H9 (cell line): Measurements from ENCODE around the gene PTCD2. TPM values are rescaled to one million over a fixed set of nuclear protein-coding genes. Genes with fewer than 3 reads are reported as not detected.

Experiments used
- DNase-seq: peaks from one replicate; pipeline ENCODE4 v3.0.0-alpha.2; 2017
- H2AFZ ChIP-seq: one replicate; pipeline ENCODE4 v1.6.1; 2013; ENCODE audit warnings: mild to moderate bottlenecking, low read length, control low read depth, moderate library complexity
- H2AK5ac ChIP-seq: 2 replicates; pipeline ENCODE4 v1.6.1; 2013; ENCODE audit warnings: low read length, control low read depth, mixed read lengths; ENCODE audit not compliant: insufficient read length
- H2BK120ac ChIP-seq: one replicate; pipeline ENCODE4 v1.6.1; 2013; ENCODE audit warnings: low read depth, mild to moderate bottlenecking, low read length, control low read depth, inconsistent platforms; ENCODE audit not compliant: poor library complexity, severe bottlenecking
- H2BK12ac ChIP-seq: 2 replicates; pipeline ENCODE4 v1.6.1; 2013; ENCODE audit warnings: low read length, control low read depth, mixed read lengths, low read depth; ENCODE audit not compliant: insufficient read length
- H2BK15ac ChIP-seq: 2 replicates; pipeline ENCODE4 v1.6.1; 2013; ENCODE audit warnings: low read depth, low read length, control low read depth
- H2BK20ac ChIP-seq: one replicate; pipeline ENCODE4 v1.6.1; 2013; ENCODE audit warnings: low read depth, mild to moderate bottlenecking, low read length, control low read depth, inconsistent platforms; ENCODE audit not compliant: poor library complexity, severe bottlenecking
- H2BK5ac ChIP-seq: 2 replicates; pipeline ENCODE4 v1.6.1; 2013; ENCODE audit warnings: low read length, control low read depth, mixed read lengths; ENCODE audit not compliant: insufficient read length
- H3K14ac ChIP-seq: 2 replicates; pipeline ENCODE4 v1.6.1; 2013; ENCODE audit warnings: low read length, control low read depth; ENCODE audit not compliant: insufficient read depth
- H3K18ac ChIP-seq: 2 replicates; pipeline ENCODE4 v1.6.1; 2013; ENCODE audit warnings: low read depth, mild to moderate bottlenecking, mixed read lengths, low read length, control low read depth; ENCODE audit not compliant: insufficient read length
- H3K23ac ChIP-seq: 2 replicates; pipeline ENCODE4 v1.6.1; 2013; ENCODE audit warnings: low read length, control low read depth, mixed read lengths, low read depth; ENCODE audit not compliant: insufficient read length
- H3K23me2 ChIP-seq: 2 replicates; pipeline ENCODE4 v1.6.1; 2013; ENCODE audit warnings: low read depth, mild to moderate bottlenecking, mixed read lengths, low read length, control low read depth; ENCODE audit not compliant: insufficient read length, poor library complexity, severe bottlenecking
- H3K27ac ChIP-seq: 2 replicates; pipeline ENCODE4 v1.5.1; 2013; ENCODE audit warnings: low read length, control low read depth, mixed read lengths, low read depth; ENCODE audit not compliant: insufficient read length
- H3K27me3 ChIP-seq: 2 replicates; pipeline ENCODE4 v1.6.1; 2013; ENCODE audit warnings: low read length, control low read depth, inconsistent platforms; ENCODE audit not compliant: insufficient read depth
- H3K4ac ChIP-seq: 2 replicates; pipeline ENCODE4 v1.6.1; 2013; ENCODE audit warnings: low read depth, mild to moderate bottlenecking, control low read depth, inconsistent platforms, low read length, moderate library complexity
- H3K4me1 ChIP-seq: 2 replicates; pipeline ENCODE4 v1.6.1; 2013; ENCODE audit warnings: low read length, control low read depth, inconsistent platforms; ENCODE audit not compliant: insufficient read depth
- H3K4me2 ChIP-seq: 2 replicates; pipeline ENCODE4 v1.6.1; 2013; ENCODE audit warnings: low read length, control low read depth, mixed read lengths; ENCODE audit not compliant: insufficient read length, insufficient read depth
- H3K56ac ChIP-seq: 2 replicates; pipeline ENCODE4 v1.6.1; 2013; ENCODE audit warnings: low read depth, mild to moderate bottlenecking, mixed read lengths, low read length, control low read depth; ENCODE audit not compliant: insufficient read length
- H3K79me1 ChIP-seq: 2 replicates; pipeline ENCODE4 v1.6.1; 2013; ENCODE audit warnings: low read depth, mild to moderate bottlenecking, moderate library complexity, low read length, control low read depth, inconsistent platforms; ENCODE audit not compliant: insufficient read depth, poor library complexity, severe bottlenecking
- H3K79me2 ChIP-seq: 2 replicates; pipeline ENCODE4 v1.6.1; 2013; ENCODE audit warnings: low read length, control low read depth, inconsistent platforms; ENCODE audit not compliant: insufficient read depth
- H3K9ac ChIP-seq: 2 replicates; pipeline ENCODE4 v1.6.1; 2013; ENCODE audit warnings: low read length, control low read depth, mixed read lengths; ENCODE audit not compliant: insufficient read length; ENCODE audit errors: extremely low read depth
- H3K9me3 ChIP-seq: one replicate; pipeline ENCODE4 v1.6.1; 2013; ENCODE audit warnings: low read depth, low read length, inconsistent platforms; ENCODE audit not compliant: control insufficient read depth
- H3T11ph ChIP-seq: one replicate; pipeline ENCODE4 v1.6.1; 2013; ENCODE audit warnings: mild to moderate bottlenecking, low read length, control low read depth, inconsistent platforms
- H4K20me1 ChIP-seq: one replicate; pipeline ENCODE4 v1.6.1; 2013; ENCODE audit not compliant: control insufficient read depth, insufficient read length, insufficient read depth
- H4K5ac ChIP-seq: 2 replicates; pipeline ENCODE4 v1.6.1; 2013; ENCODE audit warnings: low read depth, mild to moderate bottlenecking, mixed read lengths, low read length, control low read depth; ENCODE audit not compliant: insufficient read length
- H4K8ac ChIP-seq: replicated peaks from 2 replicates; pipeline ENCODE4 v1.6.1; 2013; ENCODE audit warnings: low read length, control low read depth, mixed read lengths, low read depth; ENCODE audit not compliant: insufficient read length
- H4K91ac ChIP-seq: 2 replicates; pipeline ENCODE4 v1.6.1; 2013; ENCODE audit warnings: low read depth, mild to moderate bottlenecking, moderate library complexity, mixed read lengths, low read length, control low read depth; ENCODE audit not compliant: insufficient read length
- H3K27ac Mint-ChIP-seq, 3 experiments: 2 replicates in 2 of 3; 3 replicates in 1 of 3; pipeline ENCODE4 v1.8.0; 2020 to 2021; ENCODE audit warnings: mixed read lengths in 3 of 3, mild to moderate bottlenecking in 1 of 3, moderate library complexity in 1 of 3
- H3K27me3 Mint-ChIP-seq: 2 replicates; pipeline ENCODE4 v1.8.0; 2021; ENCODE audit warnings: low read depth, mild to moderate bottlenecking, moderate library complexity, mixed read lengths
- H3K36me3 Mint-ChIP-seq, 3 experiments: 2 replicates in 2 of 3; 3 replicates in 1 of 3; pipeline ENCODE4 v1.8.0; 2020 to 2021; ENCODE audit warnings: low read depth in 3 of 3, mixed read lengths in 3 of 3; ENCODE audit not compliant: insufficient read depth in 1 of 3
- H3K4me1 Mint-ChIP-seq, 2 experiments: 2 replicates each; pipeline ENCODE4 v1.8.0; 2020; ENCODE audit warnings: mixed read lengths in 2 of 2
- H3K4me3 Mint-ChIP-seq, 2 experiments: 2 replicates in 1 of 2; 3 replicates in 1 of 2; pipeline ENCODE4 v1.8.0; 2020 to 2021; ENCODE audit warnings: mild to moderate bottlenecking in 2 of 2, mixed read lengths in 2 of 2, moderate library complexity in 1 of 2
- H3K9me3 Mint-ChIP-seq, 2 experiments: 2 replicates in 1 of 2; 3 replicates in 1 of 2; pipeline ENCODE4 v1.8.0; 2020; ENCODE audit warnings: mild to moderate bottlenecking in 2 of 2, mixed read lengths in 2 of 2, moderate library complexity in 1 of 2
- CTCF ChIP-seq: fragments of 200-600 bp; sonication (generic); conservative IDR thresholded peaks from 3 replicates; pipeline ENCODE4 v1.8.0; 2021; ENCODE audit warnings: antibody characterized with exemption, mild to moderate bottlenecking
- WGBS: extraction: QIAGEN DNeasy Blood & Tissue Kit; methylation state at CpG from one replicate; pipeline ENCODE4 v1.1.7; 2013; ENCODE audit warnings: missing lambda C conversion rate, low lambda C conversion rate, mixed read lengths; ENCODE audit not compliant: insufficient read length; ENCODE audit errors: extremely low coverage; 5-methylcytosine and 5-hydroxymethylcytosine counted together
- total RNA-seq: library from RNA; stranded (reverse); gene quantifications from 2 replicates; pipeline ENCODE4 v1.2.1, GENCODE V29; 2021

Gene PTCD2
- total RNA-seq, 1 experiment from 2014 or later: 12.7 TPM

- no peak overlapping the region for H3K4me2 ChIP-seq
- no peak overlapping the region for H3K4me3 Mint-ChIP-seq
- DNase-seq: no peak
Measured at GRCh38 chr5:72387985-72388384, 67.8 kb downstream of the PTCD2 start.

More at GRCh38 chr5:72387985-72388384, 67.8 kb downstream of the PTCD2 start:
- H3K4ac ChIP-seq: no peak overlapping the region
- Mint-ChIP-seq H3K27me3 (peaks cover 9% of the 10 kb centered on the region), H3K36me3 (no peaks in the 10 kb centered on the region), H3K27ac (no peak overlapping the region), H3K4me1 (no peaks in the 10 kb centered on the region), H3K9me3 (no peaks in the 10 kb centered on the region)
- no peak overlapping the region for H3K18ac ChIP-seq
- H2BK5ac ChIP-seq: no peak overlapping the region
- H2AFZ ChIP-seq: no peak overlapping the region
- no peak for TF ChIP-seq CTCF
- no CpG with 5 or more reads among the region's 3 CpGs for WGBS
- no peaks in the 10 kb centered on the region; the same call in 1 of the 2 replicates for H3K27me3 ChIP-seq
- no peak overlapping the region for H3K23ac ChIP-seq
- H3K79me2 ChIP-seq: no peaks in the 10 kb centered on the region
- no peak overlapping the region for H4K8ac ChIP-seq
- H3K23me2 ChIP-seq: no peaks in the 10 kb centered on the region
- H2BK20ac ChIP-seq: no peak overlapping the region
- no peaks in the 10 kb centered on the region for H4K20me1 ChIP-seq
- no peak overlapping the region for H2BK120ac ChIP-seq
- no peak overlapping the region for H2BK12ac ChIP-seq
- no peaks in the 10 kb centered on the region for H3K9me3 ChIP-seq
- H3K4me1 ChIP-seq: no peaks in the 10 kb centered on the region
- no peak overlapping the region for H2AK5ac ChIP-seq
- H3K79me1 ChIP-seq: no peaks in the 10 kb centered on the region
- no peak overlapping the region for H3K56ac ChIP-seq
- H4K5ac ChIP-seq: no peak overlapping the region
- H3T11ph ChIP-seq: no peak overlapping the region
- H4K91ac ChIP-seq: no peak overlapping the region
- H3K14ac ChIP-seq: no peak overlapping the region
- H3K9ac ChIP-seq: no peak overlapping the region
- H2BK15ac ChIP-seq: no peak overlapping the region
- H3K27ac ChIP-seq: no peak overlapping the region
